Breast epithelium (tissue), 4 donors: Measurements from ENCODE around the gene ENSA. TPM values are rescaled to one million over a fixed set of nuclear protein-coding genes. Genes with fewer than 3 reads are reported as not detected.
A peak's percentile ranks its signal among the peaks of the same experiment; 100 is the strongest.

Experiments
- DNase-seq, 2 donors: peaks; one replicate each; pipeline ENCODE4 v3.0.0-alpha.2; 2019; ENCODE audit warnings: low spot score in 2 of 2
- H3K27ac ChIP-seq, 2 donors: fragments of 200-600 bp; sonication (generic) in 1 of 2; one replicate each; pipeline ENCODE4 v1.5.1; 2016 to 2019; ENCODE audit warnings: mild to moderate bottlenecking in 1 of 2
- H3K27me3 ChIP-seq, 2 donors: fragments of 200-600 bp; sonication (generic) in 1 of 2; one replicate each; pipeline versions ENCODE4 v1.5.1 to v1.6.0; 2017 to 2019; ENCODE audit warnings: control low read depth in 1 of 2, mild to moderate bottlenecking in 1 of 2
- H3K36me3 ChIP-seq: fragments of 200-600 bp; one replicate; pipeline ENCODE4 v1.5.1; 2019
- H3K4me1 ChIP-seq, 2 donors: fragments of 200-600 bp; sonication (generic); one replicate each; pipeline ENCODE4 v1.5.1; 2016 to 2019; ENCODE audit warnings: control low read depth in 1 of 2
- H3K4me3 ChIP-seq, 3 donors: fragments of 200-600 bp; sonication (generic); 1 replicate in 2 of 3; 2 replicates in 1 of 3; pipeline ENCODE4 v1.5.1; 2016 to 2019; ENCODE audit warnings: mild to moderate bottlenecking in 3 of 3, moderate library complexity in 2 of 3
- H3K9me3 ChIP-seq, 2 donors: fragments of 200-600 bp; sonication (generic) in 1 of 2; one replicate each; pipeline ENCODE4 v1.5.1; 2016 to 2019; ENCODE audit warnings: control low read depth in 1 of 2
- CTCF ChIP-seq, 3 donors: fragments of 450-650 bp; IDR thresholded peaks; one replicate each; pipeline ENCODE4 v1.5.1; 2016 to 2017; ENCODE audit warnings: antibody characterized with exemption in 3 of 3, mild to moderate bottlenecking in 3 of 3, moderate library complexity in 3 of 3
- POLR2A ChIP-seq: fragments of 450-650 bp; IDR thresholded peaks from one replicate; pipeline ENCODE4 v1.6.1; 2016; ENCODE audit warnings: antibody characterized with exemption, mild to moderate bottlenecking, moderate library complexity
- POLR2AphosphoS5 ChIP-seq, 3 donors: sonication (generic); formaldehyde crosslinking; IDR thresholded peaks; one replicate each; pipeline ENCODE4 v1.6.1; 2017; ENCODE audit warnings: antibody characterized with exemption in 3 of 3
- intact Hi-C: fragments of 100-400 bp; cut with DNase I; formaldehyde crosslinking; loops from one replicate; pipeline ENCODE4 v1.15.1; 2023; ENCODE audit warnings: low total_unique reads
- total RNA-seq, 3 donors: library from RNA; depleted of rRNA; stranded (reverse); fragments of >200 nt; gene quantifications; one replicate each; pipeline ENCODE4 v1.1.0, GENCODE V29; 2016

ENSA gene
- total RNA-seq, 3 donors from 2014 or later = 187 to 273 (median 194) TPM

- TF ChIP-seq POLR2AphosphoS5 (IDR thresholded peaks at IDR 0.05) (peak in 2 of 3 donors; percentile 48 to 53), POLR2A (peak; percentile 33), CTCF (IDR thresholded peaks at IDR 0.05) (no peak)
- H3K27me3 ChIP-seq = no peaks in the 10 kb centered on the region
- DNase-seq = no peak
- intact Hi-C loops = no loop called here
- peak overlapping the region; percentile 99 to 100 for H3K27ac ChIP-seq
- peak overlapping the region; percentile 96 to 99 (median 97) for H3K4me3 ChIP-seq
- H3K4me1 ChIP-seq = peaks cover 0 to 11% of the 10 kb centered on the region in 2 donors
- H3K36me3 ChIP-seq = no peaks in the 10 kb centered on the region
- no peaks in the 10 kb centered on the region for H3K9me3 ChIP-seq
Measured at GRCh38 chr1:150576794-150577556, 52.4 kb downstream of the ENSA start.

GRCh38 chr1:150576367-150576711 is 53.1 kb downstream of the ENSA start:
- Histone ChIP-seq H3K9me3 (no peaks in the 10 kb centered on the region), H3K4me1 (peaks cover 0 to 11% of the 10 kb centered on the region in 2 donors), H3K4me3 (peak overlapping the region; percentile 96 to 99 (median 97)), H3K27ac (peak overlapping the region; percentile 99 to 100), H3K27me3 (no peaks in the 10 kb centered on the region), H3K36me3 (no peaks in the 10 kb centered on the region)
- no peak for DNase-seq
- intact Hi-C loops = no loop called here
- no peak for TF ChIP-seq CTCF (IDR thresholded peaks at IDR 0.05)
- TF ChIP-seq POLR2A = peak; percentile 50
- no peak for TF ChIP-seq POLR2AphosphoS5 (IDR thresholded peaks at IDR 0.05)

- H3K27me3 ChIP-seq = no peaks in the 10 kb centered on the region
- no peaks in the 10 kb centered on the region for H3K9me3 ChIP-seq
- peak overlapping the region; percentile 96 to 99 (median 97) for H3K4me3 ChIP-seq
- intact Hi-C loops = no loop called here
- TF ChIP-seq POLR2A = peak; percentile 2
- peak in 2 of 3 donors; percentile 52 to 58 for TF ChIP-seq POLR2AphosphoS5 (IDR thresholded peaks at IDR 0.05)
- TF ChIP-seq CTCF (IDR thresholded peaks at IDR 0.05) = no peak
- H3K36me3 ChIP-seq = no peaks in the 10 kb centered on the region
- no peak for DNase-seq
- H3K4me1 ChIP-seq = peaks cover 0 to 16% of the 10 kb centered on the region in 2 donors
- H3K27ac ChIP-seq = peak overlapping the region; percentile 99 to 100
Measured at GRCh38 chr1:150575518-150576366, 53.7 kb downstream of the ENSA start.

GRCh38 chr1:150575072-150575489 is 54.3 kb downstream of the ENSA start:
- Histone ChIP-seq H3K36me3 (no peaks in the 10 kb centered on the region), H3K27ac (peak overlapping the region; percentile 99 to 100)
- intact Hi-C loops = no loop called here

GRCh38 chr1:150574260-150575071 is 54.9 kb downstream of the ENSA start:
- intact Hi-C loops = no loop called here
- TF ChIP-seq POLR2AphosphoS5 (IDR thresholded peaks at IDR 0.05) = peak in 2 of 3 donors; percentile 48 to 77
- no peak for TF ChIP-seq CTCF (IDR thresholded peaks at IDR 0.05)
- TF ChIP-seq POLR2A = peak; percentile 19

More at GRCh38 chr1:150575072-150575489, 54.3 kb downstream of the ENSA start:
- Histone ChIP-seq H3K27me3 (no peaks in the 10 kb centered on the region), H3K9me3 (no peaks in the 10 kb centered on the region), H3K4me1 (peaks cover 0 to 20% of the 10 kb centered on the region in 2 donors), H3K4me3 (peak overlapping the region; percentile 96 to 99 (median 97))
- TF ChIP-seq POLR2AphosphoS5 (IDR thresholded peaks at IDR 0.05) = no peak
- no peak for DNase-seq

More at GRCh38 chr1:150574260-150575071, 54.9 kb downstream of the ENSA start:
- no peak for DNase-seq
- H3K36me3 ChIP-seq = no peaks in the 10 kb centered on the region
- H3K4me1 ChIP-seq = peaks cover 2 to 26% of the 10 kb centered on the region in 2 donors
- no peaks in the 10 kb centered on the region for H3K27me3 ChIP-seq
- peak overlapping the region; percentile 99 to 100 for H3K27ac ChIP-seq
- no peaks in the 10 kb centered on the region for H3K9me3 ChIP-seq
- peak overlapping the region; percentile 96 to 99 (median 97) for H3K4me3 ChIP-seq
